Choroid plexus epithelial cell (primary cell): ENCODE results near the gene STRN3.

Experiments used
- DNase-seq: peaks from one replicate; pipeline ENCODE4 v3.0.0-alpha.2; 2010; ENCODE audit warnings: low read depth
- H3K4me3 ChIP-seq: 2 replicates; pipeline ENCODE4 v1.5.1; 2011; ENCODE audit warnings: low read depth, mild to moderate bottlenecking, control low read depth, low read length, moderate library complexity
- CTCF ChIP-seq: conservative IDR thresholded peaks from 2 replicates; pipeline ENCODE4 v1.5.1; 2011; ENCODE audit warnings: low read depth, mild to moderate bottlenecking, control low read depth, inconsistent platforms, low read length, moderate library complexity

STRN3 gene

GRCh38 chr14:31036552-31036951, 10.4 kb upstream of the STRN3 start:
- no peak overlapping the region for H3K4me3 ChIP-seq
- no peak for DNase-seq
- no peak for TF ChIP-seq CTCF

GRCh38 chr14:31030469-31030868, 4.3 kb upstream of the STRN3 start:
- no peak overlapping the region for H3K4me3 ChIP-seq
- no peak for TF ChIP-seq CTCF
- DNase-seq = no peak

- no peak for TF ChIP-seq CTCF
- no peak overlapping the region for H3K4me3 ChIP-seq
- no peak for DNase-seq
Measured at GRCh38 chr14:31029016-31029970, 3.1 kb upstream of the STRN3 start.

- DNase-seq = no peak
- no peak for TF ChIP-seq CTCF
- H3K4me3 ChIP-seq = no peak overlapping the region
Measured at GRCh38 chr14:31027847-31028246, 1.7 kb upstream of the STRN3 start.

GRCh38 chr14:31026450-31027235, 464 bp upstream of the STRN3 start:
- no peak for TF ChIP-seq CTCF
- DNase-seq = peak; percentile 98
- peak overlapping the region; percentile 97 for H3K4me3 ChIP-seq

- TF ChIP-seq CTCF = no peak
- no peak for DNase-seq
- H3K4me3 ChIP-seq = peak within 1 kb of the TSS; percentile 97
Measured at GRCh38 chr14:31025367-31026076, 657 bp downstream of the STRN3 start, which contains the start of gene AP4S1. Gene AP4S1 (plus strand): TSS chr14:31025649. CDS start chr14:31066197, 40,548 bp downstream.
